HEK293 (cell line): ENCODE measurements around the gene GPR85.
A peak's percentile ranks its signal among the peaks of the same experiment; 100 is the strongest.

ENCODE experiments used
- CTCF ChIA-PET: fragments of 350-600 bp; formaldehyde crosslinking; extraction: SDS; loops from one replicate; lab custom pipeline; 2021; ENCODE audit warnings: antibody characterized with exemption; lab: Yijun Ruan, JAX
- POLR2A ChIA-PET: fragments of 300-600 bp; formaldehyde crosslinking; extraction: SDS; loops from one replicate; lab custom pipeline; 2020; ENCODE audit warnings: antibody characterized with exemption, inconsistent platforms; lab: Yijun Ruan, JAX
- H3K27ac ChIP-seq: fragments of 200-500 bp; sonication (Bioruptor generic); 2 replicates; pipeline ENCODE4 v1.5.1; 2014; ENCODE audit warnings: low read depth, low read length, control low read depth, inconsistent platforms; ENCODE audit errors: extremely low read depth
- H3K36me3 ChIP-seq, 2 experiments: fragments of 200-500 bp in 1 of 2; sonication (Bioruptor generic) in 1 of 2; 1 replicate in 1 of 2; 2 replicates in 1 of 2; pipeline ENCODE4 v1.5.1; 2014 to 2017; ENCODE audit warnings: inconsistent platforms in 2 of 2, low read length in 2 of 2; ENCODE audit not compliant: control insufficient read depth in 2 of 2, insufficient read depth in 1 of 2
- H3K4me1 ChIP-seq: fragments of 200-500 bp; sonication (Bioruptor generic); 2 replicates; pipeline ENCODE4 v1.5.1; 2014; ENCODE audit warnings: mild to moderate bottlenecking, low read length, inconsistent platforms; ENCODE audit not compliant: control insufficient read depth, insufficient read depth
- H3K4me3 ChIP-seq: 2 replicates; pipeline ENCODE4 v1.5.1; 2011; ENCODE audit warnings: low read depth, mild to moderate bottlenecking, control low read depth, low read length, moderate library complexity
- H3K9me3 ChIP-seq: fragments of 200-500 bp; sonication (Bioruptor generic); 2 replicates; pipeline ENCODE4 v1.5.1; 2014; ENCODE audit warnings: low read depth, low read length, inconsistent platforms; ENCODE audit not compliant: control insufficient read depth, insufficient read depth
- BCL11B ChIP-seq: fragments of 450-650 bp; formaldehyde crosslinking; IDR thresholded peaks from 2 replicates; pipeline ENCODE4 v1.5.1; 2016; ENCODE audit warnings: low read depth, missing biosample characterization, missing genetic modification characterization
- GLIS2 ChIP-seq: fragments of 450-650 bp; formaldehyde crosslinking; IDR thresholded peaks from 2 replicates; pipeline ENCODE4 v1.5.1; 2016; ENCODE audit warnings: missing biosample characterization, missing genetic modification characterization
- HOXD13 ChIP-seq: sonication (generic); formaldehyde crosslinking; IDR thresholded peaks from 2 replicates; pipeline ENCODE4 v1.8.0; 2022; ENCODE audit warnings: missing genetic modification reagents, borderline replicate concordance
- KLF10 ChIP-seq: fragments of 450-650 bp; IDR thresholded peaks from 2 replicates; pipeline ENCODE4 v1.5.1; 2018; ENCODE audit warnings: missing biosample characterization, mild to moderate bottlenecking, missing genetic modification characterization
- OVOL3 ChIP-seq: fragments of 450-650 bp; formaldehyde crosslinking; IDR thresholded peaks from 2 replicates; pipeline ENCODE4 v1.5.1; 2016; ENCODE audit warnings: missing biosample characterization, missing genetic modification characterization
- RBAK ChIP-seq: fragments of 450-650 bp; formaldehyde crosslinking; IDR thresholded peaks from 2 replicates; pipeline ENCODE4 v1.5.1; 2016; ENCODE audit warnings: missing biosample characterization, missing genetic modification characterization
- REST ChIP-seq: fragments of 450-650 bp; formaldehyde crosslinking; IDR thresholded peaks from 2 replicates; pipeline ENCODE4 v1.5.1; 2016; ENCODE audit warnings: missing biosample characterization, missing genetic modification characterization
- SALL2 ChIP-seq: fragments of 450-650 bp; formaldehyde crosslinking; IDR thresholded peaks from 2 replicates; pipeline ENCODE4 v1.5.0; 2017; ENCODE audit warnings: missing biosample characterization, mild to moderate bottlenecking, missing genetic modification characterization, borderline replicate concordance
- SCRT1 ChIP-seq: fragments of 450-650 bp; formaldehyde crosslinking; IDR thresholded peaks from 2 replicates; pipeline ENCODE4 v1.5.1; 2016; ENCODE audit warnings: missing biosample characterization, missing genetic modification characterization, borderline replicate concordance
- ZBTB10 ChIP-seq: fragments of 450-650 bp; formaldehyde crosslinking; IDR thresholded peaks from 2 replicates; pipeline ENCODE4 v1.5.1; 2016; ENCODE audit warnings: missing biosample characterization, missing genetic modification characterization
- ZBTB17 ChIP-seq: fragments of 450-650 bp; formaldehyde crosslinking; IDR thresholded peaks from 2 replicates; pipeline ENCODE4 v1.5.1; 2016; ENCODE audit warnings: missing biosample characterization, missing genetic modification characterization
- ZBTB20 ChIP-seq: fragments of 450-650 bp; formaldehyde crosslinking; IDR thresholded peaks from 2 replicates; pipeline ENCODE4 v1.5.1; 2016; ENCODE audit warnings: missing biosample characterization, missing genetic modification characterization
- ZBTB48 ChIP-seq: fragments of 450-650 bp; formaldehyde crosslinking; IDR thresholded peaks from 2 replicates; pipeline ENCODE4 v1.5.1; 2016; ENCODE audit warnings: missing biosample characterization, missing genetic modification characterization
- ZIC2 ChIP-seq: fragments of 450-650 bp; formaldehyde crosslinking; IDR thresholded peaks from 2 replicates; pipeline ENCODE4 v1.5.1; 2016; ENCODE audit warnings: missing biosample characterization, missing genetic modification characterization
- ZNF18 ChIP-seq: fragments of 450-650 bp; formaldehyde crosslinking; IDR thresholded peaks from 2 replicates; pipeline ENCODE4 v1.5.1; 2016; ENCODE audit warnings: missing biosample characterization, missing genetic modification characterization
- ZNF2 ChIP-seq: fragments of 450-650 bp; formaldehyde crosslinking; IDR thresholded peaks from 2 replicates; pipeline ENCODE4 v1.5.1; 2016; ENCODE audit warnings: missing biosample characterization, missing genetic modification characterization
- ZNF211 ChIP-seq: fragments of 450-650 bp; formaldehyde crosslinking; IDR thresholded peaks from 2 replicates; pipeline ENCODE4 v1.5.1; 2016; ENCODE audit warnings: low read depth, missing biosample characterization, missing genetic modification characterization
- ZNF26 ChIP-seq: fragments of 450-650 bp; formaldehyde crosslinking; IDR thresholded peaks from 2 replicates; pipeline ENCODE4 v1.5.1; 2016; ENCODE audit warnings: missing biosample characterization, missing genetic modification characterization
- ZNF266 ChIP-seq: fragments of 450-650 bp; formaldehyde crosslinking; IDR thresholded peaks from 2 replicates; pipeline ENCODE4 v1.5.1; 2016; ENCODE audit warnings: missing biosample characterization, missing genetic modification characterization, low read depth
- ZNF362 ChIP-seq: fragments of 450-650 bp; formaldehyde crosslinking; IDR thresholded peaks from 2 replicates; pipeline ENCODE4 v1.5.1; 2016; ENCODE audit warnings: missing biosample characterization, missing genetic modification characterization
- ZNF416 ChIP-seq: fragments of 450-650 bp; formaldehyde crosslinking; IDR thresholded peaks from 2 replicates; pipeline ENCODE4 v1.5.1; 2016; ENCODE audit warnings: missing biosample characterization, missing genetic modification characterization
- ZNF501 ChIP-seq: fragments of 450-650 bp; formaldehyde crosslinking; IDR thresholded peaks from 2 replicates; pipeline ENCODE4 v1.5.1; 2016; ENCODE audit warnings: missing biosample characterization, missing genetic modification characterization
- ZNF585B ChIP-seq: fragments of 450-650 bp; formaldehyde crosslinking; IDR thresholded peaks from 2 replicates; pipeline ENCODE4 v1.5.1; 2016; ENCODE audit warnings: missing biosample characterization, missing genetic modification characterization
- ZNF600 ChIP-seq: fragments of 450-650 bp; formaldehyde crosslinking; IDR thresholded peaks from 2 replicates; pipeline ENCODE4 v1.5.1; 2016; ENCODE audit warnings: missing biosample characterization, missing genetic modification characterization
- ZNF629 ChIP-seq: fragments of 450-650 bp; formaldehyde crosslinking; IDR thresholded peaks from 2 replicates; pipeline ENCODE4 v1.5.1; 2017; ENCODE audit warnings: missing biosample characterization, missing genetic modification characterization
- ZNF664 ChIP-seq: fragments of 450-650 bp; formaldehyde crosslinking; IDR thresholded peaks from 2 replicates; pipeline ENCODE4 v1.5.1; 2016; ENCODE audit warnings: missing biosample characterization, missing genetic modification characterization
- ZSCAN16 ChIP-seq: fragments of 450-650 bp; formaldehyde crosslinking; IDR thresholded peaks from 2 replicates; pipeline ENCODE4 v1.5.1; 2016; ENCODE audit warnings: missing biosample characterization, missing genetic modification characterization
- ZSCAN23 ChIP-seq: fragments of 450-650 bp; formaldehyde crosslinking; IDR thresholded peaks from 2 replicates; pipeline ENCODE4 v1.5.1; 2016; ENCODE audit warnings: missing biosample characterization, missing genetic modification characterization

The GPR85 gene

GRCh38 chr7:113085781-113086390, 741 bp downstream of the GPR85 start:
- H3K27ac ChIP-seq = no peak overlapping the region
- H3K4me1 ChIP-seq = no peaks in the 10 kb centered on the region; the same call in 1 of the 2 replicates
- CTCF ChIA-PET = interaction anchor here (1.5 kb wide), 1 partner anchor 8 kb away, joined by 6 read pairs; no protein-coding TSS in a partner anchor
- POLR2A ChIA-PET = interaction anchor here (0.7 to 1.6 kb wide), 5 partner anchors 14 to 287 kb away, joined by 4 to 9 read pairs (median 5); partner anchors contain the start of gene SMIM30
- H3K9me3 ChIP-seq = no peaks in the 10 kb centered on the region
- H3K4me3 ChIP-seq = peak overlapping the region; percentile 51
- H3K36me3 ChIP-seq = no peaks in the 10 kb centered on the region
- TF ChIP-seq ZIC2 = no peak
- TF ChIP-seq ZNF664 (tag by site-specific recombination) = no peak
- TF ChIP-seq GLIS2 (tag by site-specific recombination) = no peak
- no peak for TF ChIP-seq ZSCAN16 (tag by site-specific recombination)
- TF ChIP-seq ZNF211 (tag by site-specific recombination) = no peak
- peak; percentile 61; the same call in 1 of the 2 replicates for TF ChIP-seq SCRT1 (tag by site-specific recombination)
- no peak for TF ChIP-seq SALL2 (tag by site-specific recombination)
- TF ChIP-seq ZBTB20 (tag by site-specific recombination) = peak; percentile 64
- no peak for TF ChIP-seq HOXD13 (CRISPR knock-in tag)
- peak; percentile 98 for TF ChIP-seq ZBTB17 (tag by site-specific recombination)
- TF ChIP-seq ZNF266 (tag by site-specific recombination) = 0 out of 2 replicates have a peak, but pooled peaks have one; percentile 35
- TF ChIP-seq KLF10 (tag by site-specific recombination) = no peak
- TF ChIP-seq ZNF2 (tag by site-specific recombination) = peak; percentile 64; the same call in 1 of the 2 replicates
- TF ChIP-seq ZNF629 (tag by site-specific recombination) = no peak; the same call in 1 of the 2 replicates
- no peak for TF ChIP-seq OVOL3 (tag by site-specific recombination)
- TF ChIP-seq ZNF585B (tag by site-specific recombination) = no peak
- peak; percentile 80 for TF ChIP-seq ZNF600
- peak; percentile 49; the same call in 1 of the 2 replicates for TF ChIP-seq ZNF18 (tag by site-specific recombination)
- peak; percentile 81; the same call in 1 of the 2 replicates for TF ChIP-seq ZNF501 (tag by site-specific recombination)
- TF ChIP-seq BCL11B (tag by site-specific recombination) = no peak
- no peak for TF ChIP-seq ZNF26
- no peak for TF ChIP-seq ZNF416
- peak; percentile 29; the same call in 1 of the 2 replicates for TF ChIP-seq ZBTB10 (tag by site-specific recombination)
- peak; percentile 76 for TF ChIP-seq ZBTB48
- peak; percentile 97 for TF ChIP-seq ZNF362 (tag by site-specific recombination)
- TF ChIP-seq RBAK (tag by site-specific recombination) = no peak
- 0 out of 2 replicates have a peak, but pooled peaks have one; percentile 44 for TF ChIP-seq ZSCAN23 (tag by site-specific recombination)
- no peak for TF ChIP-seq REST
